HG03521 (cell line): ENCODE data around the gene CDT1.

ENCODE experiments used
- ATAC-seq: cut with Tn5 transposase; IDR thresholded peaks from one replicate; pipeline ENCODE4 v1.9.1; 2021; ENCODE audit warnings: mild to moderate bottlenecking, moderate library complexity; ENCODE audit not compliant: unreplicated experiment

The CDT1 gene

GRCh38 chr16:88834670-88835069, 31.1 kb downstream of the CDT1 start:
- ATAC-seq, result no peak

- no peak for ATAC-seq
Observed at GRCh38 chr16:88835383-88835782, 31.8 kb downstream of the CDT1 start.

DNA sequence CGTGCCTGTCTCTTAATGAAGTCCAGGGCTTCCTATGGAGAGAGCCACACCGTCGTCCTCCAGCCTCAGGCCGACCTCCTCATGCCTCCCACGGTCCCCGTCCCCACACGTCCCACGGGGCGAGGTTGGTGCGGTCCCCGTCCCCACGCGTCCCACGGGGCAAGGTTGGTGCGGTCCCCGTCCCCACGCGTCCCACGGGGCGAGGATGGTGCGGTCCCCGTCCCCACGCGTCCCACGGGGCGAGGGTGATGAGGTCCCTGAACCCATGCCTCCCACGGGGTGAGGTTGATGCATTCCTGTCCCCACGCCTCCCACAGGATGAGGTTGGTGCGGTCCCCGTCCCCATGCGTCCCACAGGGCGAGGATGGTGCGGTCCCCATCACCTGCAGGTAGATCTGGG, 32.2 kb downstream of the CDT1 start:
- no peak for ATAC-seq

GRCh38 chr16:88836791-88837190, 33.2 kb downstream of the CDT1 start:
- no peak for ATAC-seq

DNA sequence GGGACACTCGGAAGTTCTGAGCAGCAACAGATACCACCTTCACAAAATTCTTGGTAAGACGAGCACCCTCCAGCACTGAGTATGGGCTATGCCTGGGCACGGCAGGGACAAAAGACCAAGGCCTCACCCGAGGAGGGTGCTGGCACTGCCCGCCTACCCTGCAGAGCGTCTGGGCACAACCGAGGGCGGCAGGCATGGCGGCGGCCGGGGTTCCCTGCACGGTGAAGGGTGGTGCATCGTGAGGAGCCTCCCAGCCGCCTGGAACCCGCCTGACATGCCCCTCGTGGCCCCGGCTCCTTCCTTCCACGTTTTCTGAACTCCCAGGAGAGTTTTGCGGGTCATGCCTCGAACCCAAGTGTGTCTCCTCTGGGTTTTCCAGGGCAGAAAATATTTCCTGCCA, 34.2 kb downstream of the CDT1 start:
- ATAC-seq, result no peak

DNA sequence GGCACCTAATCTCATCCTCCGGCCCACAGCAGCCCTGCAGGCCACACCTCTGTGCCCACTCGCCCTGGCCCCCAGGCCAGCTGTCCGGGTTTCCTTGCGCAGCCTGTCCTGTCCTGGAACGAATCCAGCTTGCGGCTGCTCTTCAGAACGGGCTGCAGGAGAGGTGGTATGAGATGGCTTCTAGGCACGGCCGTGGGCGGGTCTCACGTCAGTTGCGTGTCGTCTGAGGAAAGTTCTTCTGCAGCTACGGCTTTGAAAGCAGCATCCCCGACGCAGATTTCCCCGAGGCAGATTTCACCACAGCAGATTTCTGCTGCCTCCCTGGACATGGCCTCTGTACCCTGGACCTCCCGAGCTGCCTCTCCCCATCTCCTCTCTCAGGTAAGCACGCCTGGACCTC, 35.0 kb downstream of the CDT1 start:
- no peak for ATAC-seq

GRCh38 chr16:88839026-88839529, 35.5 kb downstream of the CDT1 start:
- no peak for ATAC-seq

- no peak for ATAC-seq
Observed at GRCh38 chr16:88839745-88840599, 36.4 kb downstream of the CDT1 start.

DNA sequence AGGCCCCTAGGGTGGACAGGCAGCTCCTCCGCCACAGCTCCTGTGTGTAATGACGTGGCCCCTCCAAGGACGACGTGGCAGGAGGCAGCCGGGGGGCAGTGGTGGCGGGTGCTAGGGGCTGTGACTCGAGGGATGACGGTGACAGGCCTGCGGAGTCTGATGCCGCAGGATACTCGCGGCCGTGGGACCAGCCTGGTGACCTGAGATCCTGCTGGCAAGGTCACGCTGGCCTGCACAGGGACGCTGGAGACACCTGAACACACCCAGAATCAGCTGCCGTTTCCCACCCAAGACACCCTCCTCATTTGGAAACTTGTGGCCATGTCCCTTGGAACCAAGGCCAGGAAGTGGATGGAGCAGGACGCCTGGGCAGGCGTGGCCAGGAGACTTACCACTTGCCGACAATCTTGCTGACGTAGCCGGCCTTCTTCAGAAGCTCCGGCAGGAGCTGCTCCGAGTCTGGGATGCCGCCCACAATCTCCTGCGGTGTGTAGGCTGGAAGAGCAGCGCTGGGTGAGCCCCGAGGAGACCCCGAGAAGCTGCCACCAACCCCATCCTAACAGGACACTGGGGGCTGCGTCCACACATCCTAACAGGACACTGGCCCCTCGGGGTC, 37.1 kb downstream of the CDT1 start:
- no peak for ATAC-seq

GRCh38 chr16:88841521-88842307, 38.1 kb downstream of the CDT1 start:
- ATAC-seq, result no peak

DNA sequence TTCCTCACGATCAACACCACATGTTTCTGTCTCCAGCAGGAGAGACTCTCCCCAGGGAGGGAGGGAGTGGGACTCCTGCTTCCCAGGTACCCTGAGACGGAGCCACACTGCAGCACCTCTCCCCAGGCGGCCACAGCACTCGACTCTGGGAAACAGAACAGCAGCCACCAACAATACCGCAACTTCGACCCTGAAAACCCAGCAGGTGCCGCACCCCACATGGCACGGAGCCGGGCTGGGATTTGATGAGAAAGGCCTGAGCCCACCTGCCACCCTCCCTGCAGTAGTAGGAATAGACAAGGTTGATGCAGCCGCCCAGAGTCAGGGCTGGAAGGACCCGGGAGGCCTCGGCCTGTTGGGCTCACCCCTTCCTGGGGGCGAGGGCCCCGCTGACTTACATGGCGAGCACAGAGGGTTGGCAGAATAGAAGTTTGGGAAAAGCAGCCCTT, 38.7 kb downstream of the CDT1 start:
- ATAC-seq, result no peak

- ATAC-seq, result no peak
Observed at GRCh38 chr16:88842806-88843205, 39.2 kb downstream of the CDT1 start.

DNA sequence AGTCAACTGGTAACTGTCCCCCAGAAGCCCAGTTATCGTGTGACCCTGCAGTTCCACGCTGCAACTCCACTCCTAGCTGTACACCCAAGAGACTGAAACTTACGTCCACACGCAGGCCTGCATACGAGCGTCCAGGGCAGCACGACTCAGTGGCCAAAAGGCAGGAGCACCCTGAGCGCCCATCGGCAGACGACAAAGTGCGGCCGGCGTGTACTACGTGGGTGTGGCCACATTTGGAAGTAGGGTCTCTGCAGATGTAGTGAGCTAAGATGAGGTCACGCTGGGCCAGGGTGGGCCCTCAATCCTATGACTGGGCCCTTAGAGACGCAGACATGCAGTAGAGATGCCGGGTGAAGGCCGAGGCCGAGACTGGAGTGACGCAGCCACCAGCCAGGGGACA, 39.7 kb downstream of the CDT1 start:
- ATAC-seq, result no peak

DNA sequence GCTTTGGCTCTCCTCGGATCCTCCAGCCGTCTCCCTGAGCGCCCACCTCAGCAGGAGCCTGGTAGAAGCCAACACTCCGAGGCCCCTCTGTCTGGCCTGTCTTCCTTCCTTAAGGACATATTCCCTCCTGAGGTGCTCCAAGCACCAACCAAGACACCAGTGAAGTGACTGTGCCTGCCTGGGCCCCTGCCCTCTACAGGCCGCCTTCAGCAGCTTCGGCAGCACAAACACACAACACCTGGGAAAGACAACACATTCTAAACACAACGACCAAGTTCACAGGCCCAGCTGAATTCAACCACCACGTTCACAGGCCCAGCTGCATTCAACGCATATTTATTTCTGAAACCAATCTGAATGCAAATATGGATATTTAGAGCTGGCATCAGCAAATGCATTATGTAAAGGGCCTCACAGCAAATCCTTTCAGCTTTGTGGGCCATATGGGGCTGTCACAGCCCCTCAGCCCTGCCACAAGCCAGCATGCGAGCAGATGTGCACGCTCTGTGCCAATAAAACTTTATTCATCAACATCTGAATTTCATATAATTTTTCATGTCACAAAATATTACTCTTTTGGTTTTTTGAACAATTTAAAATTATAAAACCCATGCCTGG, 40.9 kb downstream of the CDT1 start:
- ATAC-seq, result no peak

- no peak for ATAC-seq
Observed at GRCh38 chr16:88846088-88846487, 42.5 kb downstream of the CDT1 start.

DNA sequence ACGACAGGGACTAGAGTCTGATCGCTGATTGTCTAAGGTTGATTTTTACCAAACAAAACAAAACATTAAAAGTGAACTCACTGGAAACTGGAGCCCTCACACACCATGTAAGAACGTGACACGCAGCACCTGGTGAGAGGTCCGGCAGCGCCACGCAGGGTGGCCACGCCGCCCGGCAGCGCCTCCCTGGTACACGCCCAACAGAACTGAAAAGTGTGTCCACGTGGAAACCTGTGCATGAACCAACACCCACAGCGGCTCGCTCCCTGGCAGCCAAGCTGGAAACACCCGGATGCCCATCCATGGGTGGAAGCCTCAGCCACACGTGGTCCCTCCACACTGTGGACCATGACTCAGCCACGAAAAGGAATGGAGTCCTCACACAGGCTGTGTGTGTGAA, 44.1 kb downstream of the CDT1 start:
- ATAC-seq, result no peak

DNA sequence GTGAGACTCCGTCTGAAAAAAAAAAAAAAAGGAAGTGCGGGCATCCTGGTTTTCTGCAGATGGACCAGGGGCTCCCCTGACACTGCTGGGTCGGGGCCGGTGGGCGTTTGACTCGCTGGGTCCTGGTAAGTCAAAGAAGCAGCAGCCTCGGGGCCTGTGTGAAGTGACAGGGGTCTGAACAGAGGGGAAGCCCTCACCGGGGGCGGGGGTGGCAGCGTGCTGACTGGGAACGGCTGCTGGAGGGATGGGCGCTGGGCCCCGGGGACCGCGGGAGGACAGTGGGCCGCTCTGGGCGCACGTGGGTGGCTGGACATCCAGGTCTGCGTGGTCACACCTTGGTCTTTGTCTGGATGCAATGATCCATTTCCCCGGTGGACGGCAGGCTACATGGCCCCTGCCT, 45.0 kb downstream of the CDT1 start:
- no peak for ATAC-seq

- ATAC-seq, result no peak
Observed at GRCh38 chr16:88850531-88851199, 47.1 kb downstream of the CDT1 start.

DNA sequence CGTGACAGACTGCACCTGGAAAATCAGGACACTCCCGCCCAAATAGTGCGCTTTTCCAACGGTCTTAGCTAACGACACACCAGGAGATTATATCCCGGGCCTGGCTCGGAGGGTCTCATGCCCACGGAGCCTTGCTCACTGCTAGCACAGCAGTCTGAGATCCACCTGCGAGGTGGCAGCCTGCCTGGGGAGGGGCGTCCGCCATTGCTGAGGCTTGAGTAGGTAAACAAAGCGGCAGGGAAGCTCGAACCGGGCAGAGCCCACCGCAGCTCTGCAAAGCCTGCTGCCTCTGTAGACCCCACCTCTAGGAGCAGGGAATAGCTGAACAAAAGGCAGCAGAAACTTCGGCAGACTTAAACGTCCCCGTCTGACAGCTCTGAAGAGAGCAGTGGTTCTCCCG, 48.0 kb downstream of the CDT1 start:
- no peak for ATAC-seq

GRCh38 chr16:88853325-88853941, 49.8 kb downstream of the CDT1 start:
- ATAC-seq, result no peak
